GM12874 (cell line): Measurements from ENCODE around the gene LPIN1.

Experiments
- TF ChIP-seq, protein P1 (sequence below): IDR thresholded peaks from 2 replicates; pipeline ENCODE4 v1.5.1; 2011; ENCODE audit warnings: low read depth, mild to moderate bottlenecking, control low read depth, low read length, moderate library complexity; ENCODE audit not compliant: insufficient read depth

The LPIN1 gene

DNA sequence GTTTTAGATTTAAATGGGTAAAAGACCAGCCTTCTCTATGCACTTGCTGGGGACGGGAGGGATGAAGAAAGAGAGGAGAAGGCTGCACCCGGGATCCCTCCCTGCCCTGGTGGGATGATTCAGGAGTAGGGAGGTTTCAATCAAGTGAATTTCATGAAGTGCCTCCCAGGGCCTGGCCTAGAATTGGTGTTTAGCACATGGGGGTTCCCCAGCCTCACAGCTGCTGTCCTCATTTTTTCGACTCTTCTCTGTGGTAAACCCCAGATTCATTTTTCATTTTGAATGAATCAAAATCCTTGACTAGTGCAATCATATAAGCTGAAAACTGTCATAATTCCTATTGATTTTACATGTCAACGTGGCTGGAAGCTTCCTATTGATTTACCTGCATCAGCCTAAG, 81.1 kb downstream of the LPIN1 start:
- TF ChIP-seq, protein P1, sequence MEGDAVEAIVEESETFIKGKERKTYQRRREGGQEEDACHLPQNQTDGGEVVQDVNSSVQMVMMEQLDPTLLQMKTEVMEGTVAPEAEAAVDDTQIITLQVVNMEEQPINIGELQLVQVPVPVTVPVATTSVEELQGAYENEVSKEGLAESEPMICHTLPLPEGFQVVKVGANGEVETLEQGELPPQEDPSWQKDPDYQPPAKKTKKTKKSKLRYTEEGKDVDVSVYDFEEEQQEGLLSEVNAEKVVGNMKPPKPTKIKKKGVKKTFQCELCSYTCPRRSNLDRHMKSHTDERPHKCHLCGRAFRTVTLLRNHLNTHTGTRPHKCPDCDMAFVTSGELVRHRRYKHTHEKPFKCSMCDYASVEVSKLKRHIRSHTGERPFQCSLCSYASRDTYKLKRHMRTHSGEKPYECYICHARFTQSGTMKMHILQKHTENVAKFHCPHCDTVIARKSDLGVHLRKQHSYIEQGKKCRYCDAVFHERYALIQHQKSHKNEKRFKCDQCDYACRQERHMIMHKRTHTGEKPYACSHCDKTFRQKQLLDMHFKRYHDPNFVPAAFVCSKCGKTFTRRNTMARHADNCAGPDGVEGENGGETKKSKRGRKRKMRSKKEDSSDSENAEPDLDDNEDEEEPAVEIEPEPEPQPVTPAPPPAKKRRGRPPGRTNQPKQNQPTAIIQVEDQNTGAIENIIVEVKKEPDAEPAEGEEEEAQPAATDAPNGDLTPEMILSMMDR: no peak

DNA sequence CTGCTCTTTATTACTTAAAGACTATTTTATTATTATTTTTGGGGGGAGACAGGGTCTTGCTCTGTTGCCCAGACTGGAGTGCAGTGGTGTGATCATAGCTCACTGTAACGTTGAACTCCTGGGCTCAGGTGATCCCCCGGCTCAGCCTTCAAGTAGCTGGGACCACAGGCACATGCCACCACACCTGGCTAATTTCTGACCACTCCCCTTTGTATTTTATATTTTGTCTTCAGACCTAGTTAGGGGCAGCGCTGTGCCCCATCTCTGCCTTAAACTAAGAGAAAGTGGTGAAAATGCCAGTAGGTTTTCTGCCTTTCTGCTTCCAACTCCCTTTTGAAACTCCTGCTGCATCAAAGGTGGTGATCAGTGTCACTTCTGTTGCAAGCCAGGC, 82.5 kb downstream of the LPIN1 start:
- TF ChIP-seq, protein P1: no peak

DNA sequence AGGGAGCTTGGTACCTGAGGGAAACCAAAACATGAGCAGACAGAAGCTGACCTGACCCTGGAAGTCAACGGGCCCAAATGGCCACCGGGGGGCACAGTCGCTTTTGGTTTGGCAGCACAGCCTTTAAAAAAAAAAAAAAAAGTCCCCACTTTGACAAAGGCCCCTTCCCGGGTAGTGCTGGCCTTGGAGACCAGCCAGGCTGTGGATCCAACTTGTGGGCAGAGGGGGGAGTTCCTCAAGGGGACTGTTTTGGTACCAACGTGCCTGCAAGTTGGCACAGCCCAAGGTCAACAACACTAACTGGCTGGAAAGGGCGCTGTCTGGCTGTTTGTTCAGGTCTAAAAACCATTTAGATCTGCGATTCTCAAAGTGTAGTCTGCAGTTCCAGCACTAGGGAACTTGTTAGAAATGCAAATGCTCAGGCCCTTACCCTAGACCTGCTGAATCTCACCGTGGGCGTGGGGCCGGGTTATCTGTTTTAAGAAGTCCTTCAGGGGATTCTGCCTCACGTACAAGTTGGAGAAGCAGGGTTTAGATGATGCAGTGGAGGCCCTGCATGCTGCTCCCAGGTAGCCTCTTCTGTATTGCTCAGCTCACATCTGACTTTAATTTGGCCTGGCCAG, 83.0 kb downstream of the LPIN1 start:
- TF ChIP-seq, protein P1: peak; percentile 67

DNA sequence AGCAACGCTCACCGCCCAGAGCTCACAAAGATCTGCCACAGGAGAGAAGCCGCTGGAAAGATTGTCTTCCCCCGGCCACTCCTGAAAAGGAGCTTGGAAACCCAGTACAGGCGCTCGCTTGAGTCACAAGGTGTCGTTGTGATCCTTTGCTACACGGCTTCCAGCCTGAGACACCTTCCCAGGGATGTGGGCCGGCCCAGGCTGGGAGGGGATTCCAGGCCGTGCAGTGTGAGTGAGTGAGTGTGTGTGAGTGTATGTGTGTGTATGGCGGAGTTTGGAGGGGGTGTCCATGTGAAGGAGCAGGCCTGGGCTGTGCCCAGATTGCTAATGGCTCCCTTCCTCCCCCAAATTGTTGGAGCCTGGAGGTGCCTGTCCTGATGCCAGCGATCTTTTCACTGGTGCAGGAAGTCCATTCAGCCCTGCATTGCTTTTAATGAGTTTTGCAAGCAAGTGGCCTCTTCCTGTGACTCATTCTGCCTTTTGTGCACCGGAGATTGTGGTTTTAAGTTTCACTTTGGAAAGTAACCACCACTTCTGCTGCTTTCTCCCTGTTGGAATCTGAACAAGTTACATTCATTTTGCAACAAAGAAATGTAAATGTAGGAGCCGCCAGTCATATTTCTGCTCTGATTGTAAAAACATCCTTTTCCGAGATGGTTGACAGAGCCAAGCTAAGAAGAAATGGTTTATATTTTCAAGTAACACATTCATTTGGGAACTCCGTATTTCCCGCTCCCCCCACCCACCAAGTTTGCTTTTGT, 83.7 kb downstream of the LPIN1 start:
- TF ChIP-seq, protein P1: no peak

DNA sequence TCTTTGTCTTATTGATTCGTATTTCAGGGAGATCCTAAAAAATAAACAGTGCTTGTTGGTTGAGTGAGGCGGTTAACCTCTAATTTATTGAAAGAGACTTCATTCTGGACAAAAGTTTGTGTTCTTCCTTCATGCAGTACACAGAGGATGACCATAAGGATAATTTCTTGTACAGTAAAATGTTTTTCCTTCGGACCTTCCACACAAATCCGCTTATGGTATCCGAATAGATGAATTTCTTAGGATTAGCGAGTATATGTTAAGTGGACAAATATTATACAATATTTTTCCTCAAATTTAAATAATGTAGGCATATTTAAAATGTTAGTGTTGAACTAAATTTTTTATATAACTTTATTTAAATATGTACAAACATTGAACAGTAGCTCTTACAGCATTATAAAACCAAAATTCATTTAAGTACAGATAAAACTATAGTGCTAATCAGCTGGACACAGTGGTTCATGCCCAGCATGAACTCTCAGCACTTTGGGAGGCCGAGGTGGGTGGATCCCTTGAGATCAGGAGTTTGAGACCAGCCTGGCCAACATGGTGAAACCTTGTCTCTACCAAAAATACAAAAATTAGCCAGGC, 84.4 kb downstream of the LPIN1 start:
- TF ChIP-seq, protein P1: no peak

DNA sequence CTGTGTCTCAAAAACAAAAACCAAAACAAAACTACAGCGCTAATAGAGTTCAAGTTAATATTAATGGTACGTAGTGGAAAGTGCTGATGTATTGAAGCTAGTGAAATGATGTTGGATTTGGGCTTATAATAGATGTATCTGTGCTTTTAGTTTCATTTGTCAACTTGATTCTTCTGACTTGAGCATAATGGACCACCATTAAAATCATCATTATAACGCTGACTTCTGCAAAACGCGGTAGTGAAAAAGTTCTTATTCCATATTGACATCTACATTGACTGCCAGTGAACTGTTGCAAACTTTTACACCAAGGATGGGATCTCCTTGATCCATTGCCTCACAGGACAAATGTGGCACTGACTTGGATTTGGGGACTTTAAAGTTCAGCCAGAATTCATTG, 85.0 kb downstream of the LPIN1 start:
- TF ChIP-seq, protein P1: no peak

DNA sequence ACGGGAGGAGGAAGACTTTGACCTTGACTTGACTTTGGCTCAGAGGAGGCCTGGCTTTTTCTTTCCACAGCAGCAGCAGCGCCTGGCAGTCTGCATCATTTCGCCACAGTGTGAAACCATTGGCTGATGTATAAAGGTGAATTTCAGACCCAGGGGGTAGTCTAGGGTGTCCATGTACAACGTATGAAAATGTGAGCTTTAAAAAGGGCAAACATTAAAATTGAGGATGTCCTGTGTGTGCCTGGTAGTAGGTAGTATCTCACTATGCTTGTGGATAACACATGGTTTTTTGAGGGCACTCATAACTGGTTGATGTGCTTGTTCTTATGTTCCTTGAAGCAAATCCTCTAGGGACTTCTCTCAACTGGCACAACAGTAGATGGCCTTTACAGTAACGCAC, 86.1 kb downstream of the LPIN1 start:
- TF ChIP-seq, protein P1: no peak
